HG02798 (cell line): ENCODE data around the gene SKOR1.

Experiments used
- ATAC-seq: cut with Tn5 transposase; IDR thresholded peaks from one replicate; pipeline ENCODE4 v1.9.1; 2021; ENCODE audit warnings: mild to moderate bottlenecking; ENCODE audit not compliant: unreplicated experiment, poor library complexity

SKOR1 gene

DNA sequence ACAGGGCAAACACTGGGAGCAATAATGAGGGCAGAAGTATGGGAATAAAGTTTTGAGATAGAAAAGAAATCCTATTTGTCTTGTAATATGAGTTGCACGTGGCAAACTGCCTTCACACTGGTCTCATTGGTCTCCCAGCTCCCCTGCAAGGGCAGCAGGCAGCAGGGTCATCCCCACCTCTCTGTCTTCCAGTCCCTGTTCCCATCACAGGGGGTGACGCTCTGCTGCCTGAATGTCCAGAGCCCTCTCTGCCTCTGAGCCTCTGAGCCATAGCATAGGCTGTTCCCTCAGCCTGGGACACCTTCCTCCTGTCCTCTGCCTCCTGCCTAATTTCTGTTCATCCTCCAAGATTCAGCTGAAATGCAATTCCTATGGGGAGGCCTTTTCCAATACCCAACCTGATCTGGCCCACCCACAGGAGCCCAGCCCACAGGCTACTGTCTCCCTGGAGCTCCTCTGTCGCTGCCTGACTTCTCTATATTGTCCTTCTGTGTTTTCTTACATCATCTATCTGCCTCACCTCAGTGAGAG lies 12.1 kb upstream of the SKOR1 start:
- no peak for ATAC-seq

DNA sequence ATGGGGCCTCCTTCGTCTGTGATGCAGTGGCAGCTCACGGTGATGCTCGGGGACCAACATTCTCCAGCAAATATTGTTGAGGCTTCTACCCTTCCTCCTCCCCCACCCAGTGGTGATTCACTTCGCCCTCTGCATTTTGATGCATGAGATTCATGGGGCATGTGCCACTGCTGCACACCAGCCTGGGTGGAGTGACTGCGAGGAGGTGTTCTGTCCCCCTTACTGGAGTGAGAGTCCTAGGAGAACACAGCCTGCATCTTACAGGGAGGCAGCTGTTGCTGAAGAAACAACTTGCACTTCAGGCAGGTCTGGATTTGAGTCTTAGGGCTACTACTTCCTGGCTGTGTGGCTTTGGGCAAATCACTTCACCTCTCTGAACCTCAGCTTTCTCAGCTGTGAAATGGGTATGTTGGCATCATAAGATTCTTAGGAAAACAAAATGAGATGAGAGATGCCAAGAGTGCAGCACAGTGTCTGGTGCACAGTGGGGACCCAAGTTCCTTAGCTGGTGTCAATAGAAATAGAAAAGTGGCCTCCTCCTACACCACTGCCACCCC lies 10.2 kb upstream of the SKOR1 start:
- ATAC-seq: no peak

DNA sequence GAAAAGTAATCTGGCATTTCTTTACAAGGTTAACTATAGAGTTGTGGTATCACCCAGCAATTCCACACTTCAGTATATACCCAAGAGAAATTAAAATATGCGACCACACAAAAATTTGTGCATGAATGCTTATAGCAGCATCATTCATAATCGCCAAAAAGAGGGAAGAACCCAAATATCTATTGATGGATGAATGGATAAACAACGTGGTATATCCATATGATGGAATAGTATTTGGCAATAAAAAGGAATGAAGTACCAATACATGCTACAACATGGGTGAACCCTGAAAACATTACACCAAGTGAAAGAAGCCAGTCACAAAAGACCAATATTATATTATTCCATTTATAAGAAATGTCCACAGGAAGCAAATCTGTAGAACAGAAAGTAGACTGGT lies 8.6 kb upstream of the SKOR1 start:
- ATAC-seq: no peak

DNA sequence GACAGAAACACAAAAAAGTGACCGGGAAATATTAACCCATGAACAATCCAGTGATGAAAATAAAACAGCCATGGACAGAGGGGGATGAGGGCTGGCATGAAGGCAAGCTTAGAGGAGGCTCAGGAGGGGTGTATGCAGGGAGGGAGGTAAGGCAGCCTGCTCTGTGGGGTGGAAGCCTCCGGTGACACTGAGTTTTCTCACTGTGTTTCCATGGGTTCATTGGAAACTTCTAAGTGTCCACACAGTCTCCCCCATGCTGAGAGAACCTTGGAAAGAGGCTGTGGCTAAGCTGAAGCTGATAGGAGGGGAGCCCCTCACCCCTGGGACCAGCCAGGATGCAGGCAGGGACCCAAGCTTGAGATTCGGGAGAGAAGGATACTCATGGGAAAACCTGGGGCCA lies 6.8 kb upstream of the SKOR1 start:
- ATAC-seq: no peak

DNA sequence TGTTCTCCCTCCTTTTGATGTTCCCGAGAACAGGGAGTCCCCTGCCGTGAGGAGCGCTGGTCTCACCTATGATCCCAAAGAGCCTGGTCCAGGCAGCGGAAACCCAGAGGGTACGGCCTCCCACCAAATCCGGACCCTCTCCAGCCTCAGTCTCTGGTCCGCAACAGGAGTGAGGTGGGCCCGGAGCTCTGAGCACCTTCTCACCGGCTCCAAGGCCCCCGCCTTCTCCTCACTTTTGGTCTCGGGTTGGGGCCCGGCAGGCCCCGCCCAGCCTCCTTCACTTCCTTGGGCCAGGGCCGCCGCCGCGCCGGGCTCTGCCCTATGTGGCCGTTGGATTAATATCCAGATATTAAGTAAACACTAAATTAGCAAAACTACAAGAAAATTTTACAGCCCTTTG lies 5.7 kb upstream of the SKOR1 start:
- no peak for ATAC-seq

DNA sequence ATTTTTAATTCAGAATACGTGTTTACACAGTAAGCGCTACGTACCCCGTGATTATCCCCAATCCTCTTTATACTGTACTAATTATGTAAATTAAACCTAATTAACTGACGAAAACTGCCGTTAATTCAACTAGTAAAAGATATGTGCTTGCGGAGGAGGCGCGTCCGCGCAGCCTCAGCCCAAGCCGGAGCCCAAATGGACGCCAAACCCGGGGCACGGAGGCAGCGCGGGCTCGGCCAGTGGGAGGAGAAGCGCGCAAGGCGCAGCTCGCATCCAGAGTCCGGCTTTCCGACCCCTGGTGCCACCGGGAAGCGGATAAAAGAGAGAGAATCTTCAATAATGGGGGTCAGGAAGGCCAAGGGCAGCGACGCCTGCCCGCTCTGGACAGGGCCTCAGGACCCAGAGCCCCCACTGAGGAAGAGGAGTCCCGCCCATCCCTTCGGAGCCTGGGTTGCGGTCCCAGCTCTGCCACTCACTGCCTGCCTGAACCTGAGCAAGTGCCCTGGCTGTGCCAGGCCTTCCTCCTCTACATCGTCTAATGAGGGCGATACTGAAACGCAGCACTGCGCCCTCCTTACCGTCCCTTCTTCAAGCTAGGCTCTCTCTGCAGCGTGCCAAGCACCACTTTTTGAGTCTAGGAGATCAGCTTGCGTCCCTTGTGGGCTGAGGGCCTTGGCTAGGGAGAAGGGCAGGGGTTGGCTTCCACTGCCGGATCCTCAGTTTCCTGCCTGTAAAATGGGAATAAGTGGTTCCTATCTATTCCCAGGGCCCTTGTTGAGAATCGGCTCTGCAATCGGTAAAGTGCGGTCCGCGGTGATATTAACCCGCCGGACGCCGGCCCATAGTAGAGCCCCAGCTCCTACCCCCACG lies 5.0 kb upstream of the SKOR1 start:
- no peak for ATAC-seq

DNA sequence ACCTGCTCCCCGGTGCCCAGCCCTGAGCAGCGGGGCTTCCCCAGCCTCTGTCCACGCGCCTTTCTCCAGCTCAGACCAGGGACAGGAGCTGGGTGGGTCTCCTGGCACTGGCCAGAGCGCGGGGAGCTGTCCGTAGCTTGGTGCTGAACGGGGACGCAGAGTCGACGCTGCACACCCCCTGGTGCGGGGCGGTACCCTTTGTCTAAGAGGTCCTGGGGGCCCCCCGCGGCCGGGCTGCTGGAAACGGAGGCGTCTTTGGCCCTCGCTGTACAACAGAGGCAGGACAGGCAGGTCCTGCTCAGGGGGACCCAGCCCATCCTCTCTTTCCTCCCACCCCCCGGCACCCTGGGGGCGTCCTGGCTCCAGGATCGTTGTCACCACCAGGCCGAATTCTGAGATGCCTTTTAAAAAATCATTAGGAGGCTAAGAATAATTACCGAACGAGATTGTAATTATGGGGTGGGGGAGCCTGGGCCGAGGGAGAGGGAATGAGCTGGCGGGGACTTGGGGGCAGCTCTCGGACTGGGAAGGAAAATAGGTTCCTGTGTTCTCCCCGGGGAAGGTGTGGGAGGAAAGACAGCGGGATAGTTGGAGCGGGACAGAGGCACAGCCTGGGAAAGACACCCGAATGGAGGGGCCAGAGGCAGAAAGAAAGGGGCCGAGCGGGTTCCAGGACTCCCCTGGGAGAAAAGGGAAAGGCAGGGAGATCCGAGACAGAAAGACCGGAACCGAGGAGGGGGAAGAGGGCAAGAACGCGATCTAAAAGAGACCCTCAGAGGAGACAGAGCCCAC lies 4.1 kb upstream of the SKOR1 start:
- ATAC-seq: no peak

DNA sequence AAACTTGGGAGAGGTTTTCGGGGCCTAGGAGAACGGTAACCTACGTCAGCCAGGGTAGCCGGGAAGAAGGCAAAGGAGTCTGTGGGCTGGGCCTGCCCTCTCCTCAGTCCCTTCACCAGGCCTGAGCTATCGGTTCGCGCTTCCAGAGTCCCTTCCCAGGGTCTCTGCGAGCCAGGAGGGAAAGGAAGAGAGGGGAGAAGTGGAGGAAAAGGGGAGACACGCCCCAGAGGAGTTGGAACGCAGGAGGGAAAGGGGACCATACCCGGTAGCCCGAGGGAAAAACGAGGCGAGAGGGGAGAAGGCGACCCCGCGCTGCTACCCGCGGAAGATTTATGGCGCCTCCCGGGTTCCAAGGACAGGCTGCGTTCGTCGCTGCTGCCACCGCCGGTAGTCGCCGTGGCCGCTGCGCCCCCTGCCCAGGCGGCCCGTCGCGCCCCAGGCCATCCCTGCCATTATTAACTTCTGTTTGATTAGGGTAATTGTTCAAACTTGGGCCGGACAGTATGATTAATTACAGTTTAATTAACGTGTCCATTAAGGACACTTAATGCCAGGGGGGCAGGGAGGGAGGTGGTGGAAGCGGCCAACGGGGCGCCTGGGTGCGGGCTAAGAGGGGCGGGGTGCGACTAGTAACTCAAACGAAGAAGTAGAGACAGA lies 3.4 kb upstream of the SKOR1 start:
- no peak for ATAC-seq

DNA sequence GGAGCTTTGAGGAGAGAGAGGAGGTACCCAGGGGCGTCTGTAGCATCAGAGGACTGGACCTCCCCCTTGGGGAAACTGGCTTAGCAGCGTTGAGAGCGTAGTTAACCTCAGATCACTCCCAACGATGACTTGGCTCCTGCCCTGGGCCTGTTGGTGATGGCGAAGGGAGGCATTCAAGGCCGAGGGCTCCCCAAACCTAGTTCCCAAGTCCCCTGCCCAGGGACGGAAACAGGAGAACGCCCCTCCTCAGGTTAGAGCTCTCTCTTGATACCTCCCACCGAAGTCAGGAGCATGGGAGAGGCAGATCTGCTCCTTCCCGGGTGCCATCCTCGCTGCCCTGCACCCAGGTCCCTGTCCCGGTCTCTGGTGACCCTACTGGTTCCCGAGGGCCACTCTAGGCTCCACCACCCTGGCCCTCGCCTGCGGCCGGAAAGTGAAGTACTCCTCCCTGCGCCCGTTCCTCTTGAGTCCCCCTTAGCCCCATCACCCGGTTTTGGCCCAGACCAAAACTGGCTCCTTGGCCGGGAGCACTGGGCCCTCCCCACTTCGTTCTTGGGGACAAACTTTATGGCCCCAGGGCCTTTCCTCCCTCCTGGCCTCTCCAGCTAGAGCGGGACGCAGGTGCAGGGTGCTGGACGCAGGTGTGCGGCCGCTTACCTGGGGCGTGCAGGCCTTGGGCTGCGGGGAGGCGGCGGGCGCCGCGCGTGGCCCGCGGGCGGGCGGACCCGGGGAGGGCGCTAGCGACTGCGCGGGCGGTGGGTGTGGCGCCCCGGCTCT lies 2.6 kb upstream of the SKOR1 start:
- no peak for ATAC-seq

DNA sequence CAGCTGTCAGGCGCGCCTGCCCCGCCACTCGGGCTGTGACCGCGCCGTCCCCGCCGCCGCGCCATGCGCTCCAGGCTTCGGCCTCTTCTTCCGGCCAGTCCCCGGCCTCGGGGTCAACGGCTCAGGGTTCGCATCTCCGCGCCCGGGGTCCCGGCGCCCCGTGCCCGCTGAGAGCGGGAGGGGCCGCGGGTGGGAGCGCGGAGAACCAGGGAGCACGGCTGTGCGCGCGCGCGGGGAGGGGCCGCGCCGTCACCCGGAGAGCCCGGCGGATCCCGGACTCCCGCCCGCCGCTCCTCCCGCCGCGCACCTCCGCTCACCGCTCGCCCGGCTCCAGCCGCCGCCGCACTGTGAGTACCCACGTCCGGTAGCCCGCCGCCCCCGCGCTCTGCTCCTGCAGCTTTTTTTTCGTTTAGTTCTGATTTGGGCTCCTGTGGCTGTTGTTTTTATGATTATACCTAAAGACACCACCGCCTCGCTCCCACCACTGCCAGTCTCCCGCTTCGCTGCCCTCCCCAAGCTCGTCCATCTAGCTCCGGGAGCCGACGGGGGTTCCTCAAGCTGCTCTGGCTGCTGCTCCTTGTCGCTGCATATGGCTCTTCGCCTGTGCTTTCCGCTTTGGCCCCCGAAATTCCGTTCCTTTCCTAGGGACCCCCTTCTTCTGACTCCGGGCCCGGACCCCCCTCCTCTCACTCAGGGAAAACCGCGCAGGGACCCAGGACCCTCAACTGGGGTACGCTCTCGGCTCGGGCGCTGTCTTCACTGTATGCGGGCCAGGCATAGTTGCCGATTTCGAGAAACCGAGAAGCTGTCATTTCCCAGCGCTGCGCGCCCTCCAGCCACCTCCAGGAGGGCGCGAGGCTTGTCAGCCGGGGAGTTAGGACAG lies 1.8 kb upstream of the SKOR1 start:
- no peak for ATAC-seq

DNA sequence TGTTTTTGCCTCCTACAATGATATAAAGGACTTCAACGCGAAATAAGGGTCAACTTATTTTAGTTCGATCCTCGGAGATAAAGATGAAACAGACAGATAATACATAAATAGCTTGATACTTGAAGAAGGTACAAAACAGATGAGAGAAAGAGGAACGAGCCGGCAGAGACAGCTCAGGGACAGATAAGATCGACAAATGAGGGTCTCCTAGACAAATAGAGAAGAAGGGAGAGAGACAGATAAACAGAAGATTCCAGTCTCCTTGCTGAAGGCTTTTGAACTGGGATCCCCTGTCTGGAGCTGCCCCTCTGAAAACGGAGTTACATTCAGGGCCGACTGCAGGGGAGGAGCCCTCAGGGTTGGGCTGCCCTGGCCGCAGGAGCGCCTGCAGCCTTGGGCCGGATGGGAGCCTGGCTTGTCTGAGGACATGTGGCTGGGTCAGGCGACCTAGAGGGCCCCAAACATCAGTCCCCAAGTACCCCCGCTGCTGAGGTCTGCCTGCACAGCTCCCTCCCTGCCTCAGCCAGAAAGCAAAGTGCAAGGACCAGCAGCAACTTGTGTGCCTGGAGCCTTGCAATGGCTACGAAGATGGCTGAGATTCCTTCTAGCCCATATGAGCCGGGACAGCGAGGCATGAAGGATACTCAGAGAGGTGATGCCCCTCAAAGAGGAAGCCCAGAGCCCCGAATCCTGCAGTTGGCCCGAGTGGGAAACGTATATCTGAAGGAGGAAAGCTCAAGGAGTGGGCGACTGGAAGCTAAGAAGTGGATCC lies 926 bp upstream of the SKOR1 start:
- no peak for ATAC-seq

DNA sequence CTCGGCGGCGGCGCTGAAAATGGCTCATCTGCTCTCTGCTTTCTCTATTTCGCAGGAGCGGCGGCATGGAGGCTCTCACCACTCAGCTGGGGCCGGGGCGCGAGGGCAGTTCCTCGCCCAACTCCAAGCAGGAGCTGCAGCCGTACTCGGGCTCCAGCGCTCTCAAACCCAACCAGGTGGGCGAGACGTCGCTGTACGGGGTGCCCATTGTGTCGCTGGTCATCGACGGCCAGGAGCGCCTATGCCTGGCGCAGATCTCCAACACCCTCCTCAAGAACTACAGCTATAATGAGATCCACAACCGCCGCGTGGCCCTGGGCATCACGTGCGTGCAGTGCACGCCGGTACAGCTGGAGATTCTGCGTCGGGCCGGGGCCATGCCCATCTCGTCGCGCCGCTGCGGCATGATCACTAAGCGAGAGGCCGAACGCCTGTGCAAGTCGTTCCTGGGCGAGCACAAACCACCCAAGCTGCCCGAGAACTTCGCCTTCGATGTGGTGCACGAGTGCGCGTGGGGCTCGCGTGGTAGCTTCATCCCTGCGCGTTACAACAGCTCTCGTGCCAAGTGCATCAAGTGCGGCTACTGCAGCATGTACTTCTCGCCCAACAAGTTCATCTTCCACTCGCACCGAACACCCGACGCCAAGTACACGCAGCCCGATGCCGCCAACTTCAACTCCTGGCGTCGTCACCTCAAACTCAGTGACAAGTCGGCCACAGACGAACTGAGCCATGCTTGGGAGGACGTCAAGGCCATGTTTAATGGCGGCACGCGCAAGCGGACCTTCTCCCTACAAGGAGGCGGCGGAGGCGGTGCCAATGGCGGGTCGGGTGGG lies 790 bp downstream of the SKOR1 start:
- no peak for ATAC-seq

DNA sequence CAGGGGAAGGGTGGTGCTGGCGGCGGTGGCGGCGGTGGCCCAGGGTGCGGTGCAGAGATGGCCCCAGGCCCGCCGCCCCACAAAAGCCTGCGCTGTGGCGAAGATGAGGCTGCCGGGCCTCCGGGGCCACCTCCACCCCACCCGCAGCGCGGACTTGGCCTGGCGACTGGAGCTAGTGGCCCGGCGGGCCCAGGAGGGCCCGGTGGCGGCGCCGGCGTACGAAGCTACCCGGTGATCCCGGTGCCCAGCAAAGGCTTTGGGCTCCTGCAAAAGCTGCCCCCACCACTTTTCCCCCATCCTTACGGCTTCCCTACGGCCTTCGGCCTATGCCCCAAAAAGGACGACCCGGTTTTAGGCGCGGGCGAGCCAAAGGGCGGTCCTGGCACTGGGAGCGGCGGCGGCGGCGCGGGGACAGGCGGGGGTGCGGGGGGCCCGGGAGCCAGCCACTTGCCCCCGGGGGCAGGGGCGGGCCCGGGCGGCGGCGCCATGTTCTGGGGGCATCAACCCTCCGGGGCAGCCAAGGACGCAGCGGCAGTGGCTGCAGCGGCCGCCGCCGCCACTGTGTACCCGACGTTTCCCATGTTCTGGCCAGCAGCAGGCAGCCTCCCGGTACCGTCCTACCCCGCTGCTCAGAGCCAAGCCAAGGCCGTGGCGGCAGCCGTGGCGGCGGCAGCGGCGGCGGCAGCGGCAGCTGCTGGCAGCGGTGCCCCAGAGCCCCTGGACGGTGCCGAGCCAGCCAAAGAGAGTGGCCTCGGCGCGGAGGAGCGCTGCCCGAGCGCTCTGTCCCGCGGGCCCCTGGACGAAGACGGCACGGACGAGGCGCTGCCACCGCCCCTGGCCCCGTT lies 1.6 kb downstream of the SKOR1 start:
- no peak for ATAC-seq

DNA sequence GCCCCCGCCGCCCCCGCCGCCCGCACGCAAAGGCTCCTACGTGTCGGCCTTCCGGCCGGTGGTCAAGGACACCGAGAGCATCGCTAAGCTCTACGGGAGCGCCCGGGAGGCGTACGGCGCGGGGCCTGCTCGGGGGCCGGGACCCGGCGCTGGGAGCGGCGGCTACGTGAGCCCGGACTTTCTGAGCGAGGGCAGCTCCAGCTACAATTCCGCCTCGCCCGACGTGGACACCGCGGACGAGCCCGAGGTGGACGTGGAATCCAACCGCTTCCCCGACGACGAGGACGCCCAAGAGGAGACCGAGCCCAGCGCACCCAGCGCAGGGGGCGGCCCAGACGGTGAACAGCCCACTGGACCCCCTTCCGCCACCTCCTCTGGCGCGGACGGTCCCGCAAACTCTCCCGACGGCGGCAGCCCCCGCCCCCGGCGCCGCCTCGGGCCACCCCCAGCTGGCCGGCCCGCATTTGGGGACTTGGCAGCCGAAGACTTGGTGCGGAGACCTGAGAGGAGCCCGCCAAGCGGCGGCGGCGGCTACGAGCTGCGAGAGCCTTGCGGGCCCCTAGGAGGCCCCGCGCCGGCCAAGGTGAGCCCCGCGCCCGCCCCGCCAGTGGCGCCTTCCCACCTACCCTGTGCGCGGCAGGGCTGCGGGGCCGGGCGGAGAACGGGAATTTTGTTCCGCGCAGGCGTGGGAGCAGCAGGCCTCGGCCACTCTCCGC lies 2.4 kb downstream of the SKOR1 start:
- no peak for ATAC-seq

DNA sequence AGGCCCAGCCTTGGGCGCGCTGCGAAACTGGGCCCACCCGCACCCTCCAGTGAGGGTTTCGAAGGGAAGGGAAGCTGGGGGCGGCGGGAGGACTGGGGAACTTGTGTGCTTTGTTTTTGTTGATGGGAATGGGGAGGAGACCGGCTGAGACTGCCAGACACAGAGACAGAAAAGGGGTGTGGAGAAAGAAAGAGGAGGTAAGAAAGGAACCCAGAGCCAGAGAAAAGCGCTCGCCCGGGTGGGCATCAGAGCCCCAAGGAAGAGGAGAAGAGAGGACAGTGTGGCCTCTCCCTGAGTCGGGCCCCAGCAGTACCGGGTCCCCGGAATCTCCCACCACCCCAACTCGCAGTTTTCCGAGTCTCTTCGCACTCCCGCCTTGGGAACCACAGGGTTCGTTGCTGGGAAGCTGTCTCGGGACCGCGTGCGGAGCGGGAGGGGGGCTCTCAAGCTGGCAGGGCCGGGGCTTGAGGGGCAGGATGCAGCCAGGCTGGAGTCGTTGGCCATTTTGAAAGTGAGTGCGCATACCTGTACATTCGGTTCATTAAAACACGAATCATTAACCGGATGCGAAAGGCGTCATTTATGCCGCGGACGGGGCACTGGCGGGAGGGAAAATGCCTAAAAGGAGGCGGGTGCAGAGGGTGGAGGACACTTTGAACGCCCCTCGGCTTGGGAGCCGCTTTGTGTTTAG lies 3.1 kb downstream of the SKOR1 start:
- no peak for ATAC-seq
